NB4 (cell line): ENCODE measurements around the gene EIF4G3.
"Not testable (repeated sequence)": the region's sequence is repeated elsewhere in the genome, so short reads cannot be mapped to it uniquely, and the experiment has no call there.

Experiments used
- DNase-seq: peaks from one replicate; pipeline ENCODE4 v3.0.0; 2010; ENCODE audit warnings: low read depth
- H3K4me3 ChIP-seq: one replicate; pipeline ENCODE4 v1.5.1; 2011; ENCODE audit warnings: mild to moderate bottlenecking, low read depth, low read length, moderate library complexity
- MAX ChIP-seq: IDR thresholded peaks from 2 replicates; pipeline ENCODE4 v1.6.1; 2011; ENCODE audit warnings: low read depth, low read length
- MYC ChIP-seq: IDR thresholded peaks from 2 replicates; pipeline ENCODE4 v1.6.1; 2011; ENCODE audit warnings: low read depth, low read length
- POLR2A ChIP-seq: IDR thresholded peaks from 2 replicates; pipeline ENCODE4 v1.6.1; 2011; ENCODE audit warnings: mild to moderate bottlenecking; ENCODE audit not compliant: insufficient read length; ENCODE audit errors: extremely low read depth
- TF ChIP-seq, protein P1 (sequence below): IDR thresholded peaks from one replicate; pipeline ENCODE4 v1.5.1; 2012; ENCODE audit warnings: low read depth, low read length

The EIF4G3 gene

GRCh38 chr1:20792196-20792595, 384.5 kb downstream of the EIF4G3 start:
- no peak overlapping the region for H3K4me3 ChIP-seq
- TF ChIP-seq, protein P1, sequence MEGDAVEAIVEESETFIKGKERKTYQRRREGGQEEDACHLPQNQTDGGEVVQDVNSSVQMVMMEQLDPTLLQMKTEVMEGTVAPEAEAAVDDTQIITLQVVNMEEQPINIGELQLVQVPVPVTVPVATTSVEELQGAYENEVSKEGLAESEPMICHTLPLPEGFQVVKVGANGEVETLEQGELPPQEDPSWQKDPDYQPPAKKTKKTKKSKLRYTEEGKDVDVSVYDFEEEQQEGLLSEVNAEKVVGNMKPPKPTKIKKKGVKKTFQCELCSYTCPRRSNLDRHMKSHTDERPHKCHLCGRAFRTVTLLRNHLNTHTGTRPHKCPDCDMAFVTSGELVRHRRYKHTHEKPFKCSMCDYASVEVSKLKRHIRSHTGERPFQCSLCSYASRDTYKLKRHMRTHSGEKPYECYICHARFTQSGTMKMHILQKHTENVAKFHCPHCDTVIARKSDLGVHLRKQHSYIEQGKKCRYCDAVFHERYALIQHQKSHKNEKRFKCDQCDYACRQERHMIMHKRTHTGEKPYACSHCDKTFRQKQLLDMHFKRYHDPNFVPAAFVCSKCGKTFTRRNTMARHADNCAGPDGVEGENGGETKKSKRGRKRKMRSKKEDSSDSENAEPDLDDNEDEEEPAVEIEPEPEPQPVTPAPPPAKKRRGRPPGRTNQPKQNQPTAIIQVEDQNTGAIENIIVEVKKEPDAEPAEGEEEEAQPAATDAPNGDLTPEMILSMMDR = no peak
- TF ChIP-seq MAX = no peak
- no peak for TF ChIP-seq MYC
- no peak for DNase-seq

- DNase-seq = no peak
- no peak overlapping the region for H3K4me3 ChIP-seq
- TF ChIP-seq MAX (no peak), MYC (no peak), POLR2A (no peak)
- TF ChIP-seq, protein P1 = no peak
Observed at GRCh38 chr1:20790785-20791184, 385.9 kb downstream of the EIF4G3 start.

- not testable (repeated sequence) for H3K4me3 ChIP-seq, DNase-seq
Observed at GRCh38 chr1:20789598-20789997, 387.1 kb downstream of the EIF4G3 start.

- peak overlapping the region; percentile 90 for H3K4me3 ChIP-seq
- TF ChIP-seq POLR2A (no peak), MAX (no peak), MYC (no peak)
- TF ChIP-seq, protein P1 = no peak
- DNase-seq = peak; percentile 63
Observed at GRCh38 chr1:20787840-20788795, 388.6 kb downstream of the EIF4G3 start.

DNA sequence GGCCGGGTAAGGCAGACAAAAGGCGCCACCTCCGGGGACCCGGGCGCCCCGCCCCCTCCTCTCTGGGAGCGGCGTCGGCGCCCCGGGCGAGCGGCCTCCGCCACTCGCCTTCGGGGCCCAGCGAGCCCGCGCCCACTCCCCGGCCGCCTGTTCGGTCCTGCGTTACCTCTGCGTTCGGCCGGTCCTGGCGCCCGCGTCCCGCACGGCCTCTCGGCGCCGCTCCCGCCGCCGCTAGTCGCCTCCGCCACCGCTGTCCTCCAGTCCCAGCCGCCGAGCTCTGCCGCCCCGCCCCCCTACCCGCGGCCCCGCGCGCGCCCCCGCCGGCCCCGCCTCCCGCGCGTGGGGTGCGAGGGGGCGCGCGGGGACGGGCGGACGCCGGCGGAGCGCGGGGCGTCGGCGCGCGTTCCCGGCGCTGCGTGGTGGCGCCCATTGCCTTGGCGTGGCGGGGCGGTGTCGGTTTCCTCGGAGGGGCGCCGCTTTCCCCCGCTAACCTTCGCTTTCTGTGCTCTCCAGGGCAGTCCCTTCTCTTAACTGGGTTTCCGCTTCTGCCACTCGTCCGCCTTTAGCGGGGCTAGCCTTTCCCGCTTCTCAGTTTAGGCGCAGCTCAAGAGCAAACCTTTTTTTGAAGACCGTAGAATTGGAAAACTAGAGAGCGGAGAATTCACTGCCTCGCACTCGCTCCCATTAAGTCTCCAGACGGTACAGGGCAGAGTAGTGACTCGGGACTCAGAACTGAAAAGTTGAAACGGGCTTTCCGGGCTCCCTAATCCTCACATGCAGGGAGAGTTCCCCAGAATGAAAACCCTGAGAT, 389.5 kb downstream of the EIF4G3 start, which contains the start of gene HP1BP3:
Gene HP1BP3, minus strand, starts transcription at position 279 of the 811 bp plus-strand sequence. CDS start 6,867 bp downstream, outside the sequence.
- peak within 1 kb of the TSS; percentile 90 for H3K4me3 ChIP-seq
- DNase-seq = peak; percentile 80
- TF ChIP-seq MAX (0 out of 2 replicates have a peak, but pooled peaks have one; percentile 25), POLR2A (peak; percentile 69), MYC (0 out of 2 replicates have a peak, but pooled peaks have one; percentile 1)
- TF ChIP-seq, protein P1 = no peak
